Measurements from ENCODE around the gene ZCCHC9. TPM values are rescaled to one million over a fixed set of nuclear protein-coding genes. Genes with fewer than 3 reads are reported as not detected.

The ZCCHC9 gene
- total and polyA plus RNA-seq, 2 donors (not counting 1 experiment from before 2014, with no cell fraction given): 8.8 to 23.0 TPM

GRCh38 chr5:81252904-81253303 is 48.5 kb upstream of the ZCCHC9 start:
- H3K4me2 ChIP-seq (replicated peaks; ENCODE audit: low read depth, low read length, poor library complexity, severe bottlenecking): no peak overlapping the region
- ChIA-PET POLR2A (no interaction called here), CTCF (no interaction called here)
- no peak for TF ChIP-seq EZH2 (IDR thresholded peaks at IDR 0.05; ENCODE audit: borderline replicate concordance, insufficient read depth, low read depth, low read length, poor library complexity, severe bottlenecking)
- TF ChIP-seq CTCF (IDR thresholded peaks at IDR 0.05): no peak
- DNase-seq (no peak), ATAC-seq (ENCODE audit: low read depth) (no peak)
- peaks cover 0 to 4% (median 0%) of the 10 kb centered on the region in 3 donors for H3K9me3 ChIP-seq (ENCODE audit: control extremely low read depth in 1 of 3, control insufficient read depth in 2 of 3, insufficient read depth in 1 of 3, low read length in 2 of 3)
- no peaks in the 10 kb centered on the region for H3K4me1 Mint-ChIP-seq
- no peak overlapping the region for H3K9ac ChIP-seq (ENCODE audit: low read length)
- H3K27ac Mint-ChIP-seq: no peak overlapping the region
- H3K4me3 ChIP-seq (ENCODE audit: control extremely low read depth in 1 of 5, extremely low read depth in 1 of 5, insufficient read depth in 1 of 5, low read depth in 2 of 5, low read length in 4 of 5): no peak overlapping the region
- no peaks in the 10 kb centered on the region for H4K20me1 ChIP-seq (ENCODE audit: control insufficient read depth, insufficient read depth, low read length, poor library complexity, severe bottlenecking)
- no peaks in the 10 kb centered on the region for H3K79me2 ChIP-seq (ENCODE audit: control insufficient read depth, insufficient read depth, low read length)
- peaks cover 0 to 2% of the 10 kb centered on the region in 2 experiments for H3K36me3 ChIP-seq (replicated peaks in 1 of 2; ENCODE audit: control extremely low read depth in 1 of 2, control insufficient read depth in 1 of 2, extremely low read depth in 1 of 2, insufficient read depth in 2 of 2, low read length in 1 of 2)
- no peaks in the 10 kb centered on the region for H3K27me3 Mint-ChIP-seq
- no peak overlapping the region for H2AFZ ChIP-seq (ENCODE audit: insufficient read depth, low read depth, low read length, poor library complexity, severe bottlenecking)
- no peaks in the 10 kb centered on the region for H3K9me3 Mint-ChIP-seq (ENCODE audit: insufficient read depth)
- H3K27ac ChIP-seq (ENCODE audit: low read length in 2 of 2): no peak overlapping the region
- no CpG with 5 or more reads among the region's 1 CpG for WGBS (ENCODE audit: insufficient coverage)
- H3K4me1 ChIP-seq (ENCODE audit: control insufficient read depth in 2 of 2, insufficient read depth in 2 of 2, low read length in 2 of 2): no peaks in the 10 kb centered on the region
- no peaks in the 10 kb centered on the region for H3K27me3 ChIP-seq (replicated peaks in 1 of 4; ENCODE audit: control extremely low read depth in 1 of 4, control insufficient read depth in 3 of 4, insufficient read depth in 4 of 4, low read length in 3 of 4)
- no peak overlapping the region for H3K4me3 Mint-ChIP-seq
- intact Hi-C loops (cut with micrococcal nuclease): no loop called here

- DNase-seq (no peak), ATAC-seq (ENCODE audit: low read depth) (no peak)
- Histone ChIP-seq H3K79me2 (ENCODE audit: control insufficient read depth, insufficient read depth, low read length) (no peaks in the 10 kb centered on the region), H3K27ac (ENCODE audit: low read length in 2 of 2) (no peak overlapping the region), H3K27me3 (replicated peaks in 1 of 4; ENCODE audit: control extremely low read depth in 1 of 4, control insufficient read depth in 3 of 4, insufficient read depth in 4 of 4, low read length in 3 of 4) (no peaks in the 10 kb centered on the region), H3K9ac (ENCODE audit: low read length) (no peak overlapping the region), H2AFZ (ENCODE audit: insufficient read depth, low read depth, low read length, poor library complexity, severe bottlenecking) (no peak overlapping the region), H3K4me3 (ENCODE audit: control extremely low read depth in 1 of 5, extremely low read depth in 1 of 5, insufficient read depth in 1 of 5, low read depth in 2 of 5, low read length in 4 of 5) (no peak overlapping the region), H3K36me3 (replicated peaks in 1 of 2; ENCODE audit: control extremely low read depth in 1 of 2, control insufficient read depth in 1 of 2, extremely low read depth in 1 of 2, insufficient read depth in 2 of 2, low read length in 1 of 2) (peaks cover 0 to 2% of the 10 kb centered on the region in 2 experiments), H3K4me1 (ENCODE audit: control insufficient read depth in 2 of 2, insufficient read depth in 2 of 2, low read length in 2 of 2) (no peaks in the 10 kb centered on the region), H4K20me1 (ENCODE audit: control insufficient read depth, insufficient read depth, low read length, poor library complexity, severe bottlenecking) (no peaks in the 10 kb centered on the region), H3K4me2 (replicated peaks; ENCODE audit: low read depth, low read length, poor library complexity, severe bottlenecking) (no peak overlapping the region), H3K9me3 (ENCODE audit: control extremely low read depth in 1 of 3, control insufficient read depth in 2 of 3, insufficient read depth in 1 of 3, low read length in 2 of 3) (peaks cover 0 to 4% (median 0%) of the 10 kb centered on the region in 3 donors)
- Mint-ChIP-seq H3K4me3 (no peak overlapping the region), H3K4me1 (peaks cover 5% of the 10 kb centered on the region), H3K9me3 (ENCODE audit: insufficient read depth) (no peaks in the 10 kb centered on the region), H3K27ac (no peak overlapping the region), H3K27me3 (no peaks in the 10 kb centered on the region)
- POLR2A ChIA-PET: no interaction called here
- CTCF ChIA-PET: no interaction called here
- 93% methylated on average over 2 of the region's 4 CpGs for WGBS (ENCODE audit: insufficient coverage)
- TF ChIP-seq EZH2 (IDR thresholded peaks at IDR 0.05; ENCODE audit: borderline replicate concordance, insufficient read depth, low read depth, low read length, poor library complexity, severe bottlenecking) (no peak), CTCF (IDR thresholded peaks at IDR 0.05) (no peak)
- intact Hi-C loops (cut with micrococcal nuclease): no loop called here
These were observed 47.5 kb upstream of the ZCCHC9 start for GRCh38 chr5:81253875-81254274.

Data from B cell (primary cell).